ENCODE results near the gene SPEN.
A peak's percentile ranks its signal among the peaks of the same experiment; 100 is the strongest.
"Not testable (repeated sequence)": the region's sequence is repeated elsewhere in the genome, so short reads cannot be mapped to it uniquely, and the experiment has no call there.

Gene SPEN

GRCh38 chr1:15966081-15966955, 118.8 kb downstream of the SPEN start:
- DNase-seq: peak; percentile 84

GRCh38 chr1:15966956-15967344, 119.4 kb downstream of the SPEN start:
- no peak for DNase-seq

GRCh38 chr1:15968172-15968571, 120.7 kb downstream of the SPEN start:
- no peak for DNase-seq

- no peak for DNase-seq
These were observed 121.9 kb downstream of the SPEN start for GRCh38 chr1:15969321-15969880.

- DNase-seq: no peak
These were observed 123.4 kb downstream of the SPEN start for GRCh38 chr1:15970911-15971310.

DNA sequence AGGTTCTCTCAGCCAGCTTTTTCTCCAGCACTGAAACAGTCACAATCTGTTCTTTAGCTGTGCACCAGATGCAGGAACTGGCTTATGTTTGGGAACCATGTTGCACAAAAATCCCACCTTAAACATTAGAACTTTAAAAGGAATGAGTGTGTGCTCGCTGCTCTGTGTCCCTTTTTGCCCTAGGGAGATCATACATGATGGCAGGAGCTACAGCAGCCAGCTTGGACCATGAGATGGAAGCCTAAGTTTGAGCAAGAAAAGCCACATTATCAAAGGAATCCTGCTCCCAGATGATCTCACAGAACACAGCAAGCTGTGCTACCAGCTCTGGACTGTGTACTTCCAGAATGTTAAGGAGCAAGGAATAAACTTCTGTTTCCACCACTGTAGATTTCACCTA, 124.9 kb downstream of the SPEN start:
- no peak for DNase-seq

DNA sequence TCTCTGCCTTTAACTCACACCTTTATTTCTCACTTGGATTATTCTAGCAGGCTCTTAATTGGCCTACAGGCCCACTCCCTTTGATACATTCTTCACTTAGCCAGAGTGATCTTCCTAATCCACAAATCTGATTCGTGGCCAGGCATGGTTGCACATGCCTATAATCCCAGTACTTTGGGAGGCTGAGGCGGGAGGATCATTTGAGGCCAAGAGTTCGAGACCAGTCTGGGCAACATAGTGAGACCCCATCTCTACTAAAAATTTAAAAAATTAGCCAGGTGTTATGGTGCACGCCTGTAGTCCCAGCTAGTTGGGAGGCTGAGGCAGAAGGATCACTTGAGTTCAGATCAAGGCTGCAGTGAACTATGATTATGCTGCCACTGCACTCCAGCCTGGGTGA, 126.3 kb downstream of the SPEN start:
- DNase-seq: no peak

DNA sequence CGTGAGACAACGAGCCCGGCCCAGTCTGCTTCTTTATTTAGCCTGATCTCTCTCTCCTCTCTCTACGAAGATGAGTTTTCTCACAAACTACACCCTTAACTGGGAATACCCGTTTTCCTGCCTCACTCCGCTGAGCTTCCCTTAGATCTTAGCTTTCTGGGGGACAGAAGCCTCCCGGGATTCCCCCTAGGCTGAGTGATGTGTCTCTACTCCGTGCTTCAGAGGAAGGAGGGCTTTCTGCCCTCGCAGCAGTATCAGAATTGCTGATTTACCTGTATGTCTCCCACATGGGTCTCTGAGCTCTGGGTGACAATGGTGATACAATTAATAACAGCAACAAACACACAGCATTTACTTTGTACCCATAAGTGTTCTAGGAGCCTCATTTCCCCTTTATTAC, 127.3 kb downstream of the SPEN start:
- no peak for DNase-seq

DNA sequence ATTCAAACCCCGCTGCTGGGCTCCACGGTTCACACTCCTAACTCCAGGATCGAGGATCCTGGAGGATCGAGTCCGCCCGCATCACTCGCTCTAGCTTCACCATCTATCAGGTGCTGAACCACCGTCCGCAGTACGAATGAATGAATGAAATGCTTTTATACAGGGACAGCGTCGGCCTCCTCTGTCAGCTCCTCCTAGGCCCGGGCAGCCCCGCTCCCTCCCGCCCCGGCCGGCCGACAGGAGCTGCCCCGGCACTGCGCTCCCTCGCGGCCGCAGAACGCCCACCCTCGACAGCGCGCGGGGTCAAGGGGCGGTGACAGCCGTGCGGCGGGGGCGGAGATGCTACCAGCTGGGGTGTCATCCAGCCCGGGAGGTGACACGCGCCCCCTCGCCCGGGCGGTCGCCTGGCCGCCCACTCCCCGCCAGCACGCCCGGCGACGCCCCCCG, 127.9 kb downstream of the SPEN start:
- DNase-seq: peak; percentile 76

DNA sequence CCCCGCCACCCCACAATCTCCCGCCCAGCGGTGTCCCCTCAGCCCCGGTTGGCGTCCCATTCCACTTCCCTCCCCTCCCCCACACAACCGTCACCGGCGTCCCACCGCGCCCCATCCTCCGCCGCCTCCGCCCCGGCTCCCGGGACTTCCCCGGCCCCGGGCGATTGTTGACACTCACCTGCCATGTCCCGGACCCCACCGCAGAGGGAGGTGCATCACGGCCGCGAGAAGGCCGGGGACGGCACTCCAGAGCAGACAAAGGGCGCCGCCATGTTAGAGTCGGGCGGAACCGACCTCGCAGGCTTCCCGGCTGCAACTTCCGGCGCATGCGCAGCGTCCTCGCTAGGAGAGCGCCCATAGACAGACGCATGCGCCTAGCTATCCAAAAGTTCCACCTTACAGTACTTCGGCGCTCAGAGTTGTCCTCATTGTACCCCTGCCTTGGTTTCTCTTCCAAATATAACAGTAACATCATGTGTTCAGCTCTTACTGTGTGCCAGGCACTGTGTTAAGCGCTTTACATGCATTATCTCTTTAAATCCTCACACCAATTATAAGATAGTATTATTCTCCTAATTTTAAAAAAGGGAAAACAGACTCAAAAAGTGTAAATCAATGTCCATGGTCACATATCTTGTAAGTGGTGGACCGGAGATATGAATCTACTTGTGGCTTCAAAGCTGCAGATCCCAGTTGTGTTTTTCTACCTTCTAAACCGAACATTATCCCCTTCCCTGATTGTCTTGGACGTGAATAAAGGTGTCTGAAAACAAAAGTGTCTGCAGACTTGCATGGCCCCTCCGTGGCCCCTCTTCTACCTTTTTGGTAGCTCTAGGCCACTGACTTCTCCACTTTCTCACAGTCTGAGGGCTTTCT, 128.5 kb downstream of the SPEN start, which contains the start of gene ZBTB17:
Gene ZBTB17 (minus strand): TSS at position 297 of the 876 bp plus-strand sequence. CDS start 27,606 bp downstream, outside the sequence.
- DNase-seq: peak; percentile 96

GRCh38 chr1:15977947-15978346, 130.4 kb downstream of the SPEN start:
- not testable (repeated sequence) for DNase-seq

DNA sequence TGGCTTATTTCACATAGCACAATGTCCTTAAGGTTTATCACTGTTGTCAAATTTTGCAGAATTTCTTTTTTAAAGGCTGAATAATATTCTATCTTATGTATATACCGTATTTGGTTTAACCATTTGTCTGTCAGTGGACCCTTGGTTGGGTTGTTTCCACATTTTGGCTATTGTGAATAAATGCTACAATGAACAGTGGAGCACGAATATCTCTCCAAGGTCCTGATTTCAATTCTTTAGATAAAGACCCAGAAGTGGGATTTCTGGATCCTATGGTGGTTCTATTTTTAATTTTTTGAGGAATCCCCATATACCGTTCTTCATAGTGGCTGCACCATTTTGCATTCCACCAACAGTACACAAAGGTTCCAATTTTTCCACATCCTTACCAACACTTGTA, 134.2 kb downstream of the SPEN start:
- no peak for DNase-seq

DNA sequence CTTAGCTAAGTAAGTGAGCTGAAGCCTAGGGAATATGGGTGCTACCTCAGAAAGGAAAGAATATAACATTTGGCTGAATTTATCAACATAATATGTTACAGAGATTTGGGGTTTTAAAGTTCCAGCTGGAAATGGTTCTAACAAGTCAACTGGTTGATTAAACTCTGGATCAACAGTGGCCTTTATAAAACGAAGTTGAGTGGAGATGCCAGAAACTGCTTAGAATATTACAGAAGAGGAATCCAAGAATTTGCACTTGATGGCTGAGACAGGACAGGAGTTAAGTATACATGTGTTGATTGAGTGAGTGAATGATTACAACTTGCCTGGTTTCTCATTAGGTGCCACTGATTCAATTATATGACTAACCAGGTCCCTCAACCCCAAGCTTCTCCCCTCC, 135.8 kb downstream of the SPEN start:
- DNase-seq: no peak

DNA sequence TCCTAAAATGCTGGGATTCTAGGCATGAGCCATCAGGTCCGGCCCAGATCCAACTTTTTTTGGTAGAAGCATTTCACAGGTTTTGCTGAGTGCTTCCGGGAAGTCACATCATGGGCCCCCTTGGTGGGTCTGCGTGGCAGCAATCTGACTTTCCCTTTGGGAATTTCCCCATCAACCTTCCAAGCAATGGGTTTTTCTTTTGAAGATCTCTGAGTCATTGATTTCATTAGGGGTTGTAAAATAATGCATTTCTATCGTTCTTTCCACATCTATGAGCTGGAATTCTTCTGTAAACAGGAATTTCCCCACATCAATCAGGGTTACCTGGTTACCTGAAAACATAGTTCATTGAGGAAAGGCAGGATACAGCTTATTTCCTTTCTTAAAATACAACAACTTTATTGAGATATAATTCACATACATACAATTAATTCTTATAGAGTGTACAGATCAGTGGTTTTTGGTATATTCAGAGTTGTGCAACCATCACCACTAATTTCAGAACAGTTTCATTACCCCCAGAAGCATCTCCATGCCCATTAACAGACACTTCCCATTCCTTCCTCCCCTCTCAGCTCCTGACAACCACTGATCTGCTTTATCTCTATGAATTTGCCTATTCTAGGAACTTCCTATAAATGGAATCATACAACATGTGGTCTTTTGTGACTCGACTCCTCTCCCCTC, 138.2 kb downstream of the SPEN start:
- no peak for DNase-seq

- no peak for DNase-seq
These were observed 141.6 kb downstream of the SPEN start for GRCh38 chr1:15988856-15989736.

DNA sequence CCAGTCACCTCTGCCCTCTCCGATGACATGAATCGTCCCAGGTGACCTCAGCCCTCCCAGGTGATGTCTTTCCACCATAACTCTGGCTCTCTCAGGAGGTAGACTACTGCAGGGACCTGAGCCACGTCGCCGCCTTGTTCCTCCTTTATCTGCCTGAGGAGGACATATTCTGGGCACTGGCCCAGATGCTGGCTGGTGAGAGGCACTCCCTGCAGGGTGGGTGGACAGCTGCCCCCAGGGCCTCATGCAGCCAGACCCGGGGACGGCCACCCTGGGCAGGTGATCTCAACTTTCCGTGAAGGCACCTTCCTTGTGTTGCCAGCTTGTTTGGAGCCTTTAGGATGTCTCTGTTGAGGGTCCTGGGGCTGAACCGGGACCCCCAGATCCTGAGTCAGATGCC, 142.3 kb downstream of the SPEN start:
- no peak for DNase-seq
